RKO (cell line): ENCODE data around the gene AK6.

ENCODE experiments used
- DNase-seq: peaks from one replicate; pipeline ENCODE4 v3.0.0-alpha.2; 2016; ENCODE audit warnings: low spot score

The AK6 gene

GRCh38 chr5:69369340-69370121 is at the start of gene AK6, which contains the start of the genes RAD17 and TAF9:
AK6 (minus strand) TSS chr5:69369520; CDS start chr5:69369490, 30 bp downstream.
RAD17 (plus strand) TSS chr5:69369818; CDS start chr5:69372209, 2,391 bp downstream.
TAF9 (minus strand) TSS chr5:69369520; CDS start chr5:69365737, 3,783 bp downstream.
- peak; percentile 92 for DNase-seq

GRCh38 chr5:69418554-69418953 is 49.2 kb upstream of the AK6 start:
- DNase-seq = no peak

- no peak for DNase-seq
Measured at GRCh38 chr5:69416699-69417098, 47.4 kb upstream of the AK6 start.

- DNase-seq = no peak
Measured at GRCh38 chr5:69416180-69416579, 46.9 kb upstream of the AK6 start.

GRCh38 chr5:69415584-69415958 is 46.3 kb upstream of the AK6 start:
- DNase-seq = no peak

- DNase-seq = peak; percentile 78
Measured at GRCh38 chr5:69414885-69415583, 45.7 kb upstream of the AK6 start, which contains the start of gene MARVELD2. MARVELD2 (plus strand) TSS chr5:69415116; CDS start chr5:69419386, 4,270 bp downstream.

- DNase-seq = no peak
Measured at GRCh38 chr5:69404659-69405330, 35.5 kb upstream of the AK6 start.

GRCh38 chr5:69378376-69378775 is 9.1 kb upstream of the AK6 start:
- DNase-seq = no peak

GRCh38 chr5:69374911-69375446 is 5.7 kb upstream of the AK6 start:
- no peak for DNase-seq

GRCh38 chr5:69372394-69372793 is 3.1 kb upstream of the AK6 start:
- no peak for DNase-seq

- DNase-seq = peak; percentile 28
Measured at GRCh38 chr5:69370335-69370734, 1.0 kb upstream of the AK6 start.

- peak; percentile 41 for DNase-seq
Measured at GRCh38 chr5:69368458-69369339, 621 bp downstream of the AK6 start.

- peak; percentile 39 for DNase-seq
Measured at GRCh38 chr5:69367697-69368279, 1.5 kb downstream of the AK6 start.

- no peak for DNase-seq
Measured at GRCh38 chr5:69364850-69365249, 4.5 kb downstream of the AK6 start.

- DNase-seq = peak; percentile 69
Measured at GRCh38 chr5:69364414-69364813, 4.9 kb downstream of the AK6 start.

GRCh38 chr5:69360442-69360841 is 8.9 kb downstream of the AK6 start:
- DNase-seq = no peak

GRCh38 chr5:69359699-69360098 is 9.6 kb downstream of the AK6 start:
- DNase-seq = no peak

- no peak for DNase-seq
Measured at GRCh38 chr5:69350664-69351063, 18.7 kb downstream of the AK6 start.

- DNase-seq = no peak
Measured at GRCh38 chr5:69343083-69343482, 26.2 kb downstream of the AK6 start.

- DNase-seq = peak; percentile 48
Measured at GRCh38 chr5:69341520-69342161, 27.7 kb downstream of the AK6 start.
